Ovary (tissue), 3 donors: ENCODE measurements around the gene CD99L2.

Source experiments
- CTCF ChIP-seq, 3 donors: fragments of 450-650 bp in 2 of 3; fragments of 200-600 bp in 1 of 3; IDR thresholded peaks; one replicate each; pipeline versions ENCODE4 v1.5.1 to v1.8.0; 2016 to 2022; ENCODE audit warnings: antibody characterized with exemption in 3 of 3, mild to moderate bottlenecking in 1 of 3
- POLR2A ChIP-seq: fragments of 450-650 bp; IDR thresholded peaks from one replicate; pipeline ENCODE4 v1.6.1; 2017; ENCODE audit warnings: antibody characterized with exemption, mild to moderate bottlenecking, moderate library complexity
- donor health status: DM: no; HTN: no; CAD: no.

- TF ChIP-seq CTCF (IDR thresholded peaks at IDR 0.05) (no peak), POLR2A (no peak)
These were observed 25.6 kb downstream of the CD99L2 start for GRCh38 chrX:150872773-150873336.
